Activated CD8-positive, alpha-beta memory T cell treated with anti-CD3 and anti-CD28 coated beads, Interleukin-2, amount 50 U/mL, for 48 hours (primary cell): ENCODE measurements around the gene DOK6.
"Not testable (repeated sequence)": the region's sequence is repeated elsewhere in the genome, so short reads cannot be mapped to it uniquely, and the experiment has no call there.

Source experiments
- DNase-seq: peaks from one replicate; pipeline ENCODE4 v3.0.0-alpha.2; 2020

The DOK6 gene

DNA sequence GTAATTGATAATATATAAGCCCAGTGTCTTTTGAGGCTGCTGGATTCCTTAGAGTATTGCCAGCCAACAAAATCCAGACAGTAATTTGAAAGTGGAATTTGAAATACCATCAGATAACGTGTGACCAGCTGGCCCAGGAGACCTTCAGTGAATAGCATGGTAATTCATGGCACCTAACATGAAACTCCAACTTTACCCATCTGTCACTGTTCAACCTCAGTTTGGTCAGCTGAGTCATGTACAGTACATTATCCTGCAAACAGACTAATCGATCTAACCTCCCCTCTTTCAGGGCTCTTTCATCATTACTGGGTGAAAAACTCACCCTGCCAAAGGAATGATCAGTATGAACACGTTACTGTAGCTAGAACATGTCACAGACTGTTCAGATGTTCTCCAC is 230.6 kb downstream of the DOK6 start:
- DNase-seq = no peak

DNA sequence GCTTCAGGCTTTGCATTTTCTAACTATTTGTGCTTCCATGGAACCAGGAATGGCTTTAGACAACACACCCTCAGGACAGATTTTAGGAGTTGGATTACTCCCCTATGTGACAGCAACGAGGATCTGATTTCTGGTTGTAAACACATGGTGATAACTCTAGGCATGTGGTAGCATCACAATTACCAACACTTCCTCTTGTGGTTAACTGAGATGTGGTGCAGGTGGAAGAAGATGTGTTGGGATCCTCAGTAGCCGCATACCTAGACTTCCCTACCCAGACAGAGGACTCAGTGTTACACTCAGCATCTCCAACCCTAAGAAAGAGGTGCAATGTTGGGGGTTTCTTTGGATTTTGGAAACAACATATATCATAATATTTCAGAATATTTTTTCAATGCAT is 234.8 kb downstream of the DOK6 start:
- DNase-seq = no peak

DNA sequence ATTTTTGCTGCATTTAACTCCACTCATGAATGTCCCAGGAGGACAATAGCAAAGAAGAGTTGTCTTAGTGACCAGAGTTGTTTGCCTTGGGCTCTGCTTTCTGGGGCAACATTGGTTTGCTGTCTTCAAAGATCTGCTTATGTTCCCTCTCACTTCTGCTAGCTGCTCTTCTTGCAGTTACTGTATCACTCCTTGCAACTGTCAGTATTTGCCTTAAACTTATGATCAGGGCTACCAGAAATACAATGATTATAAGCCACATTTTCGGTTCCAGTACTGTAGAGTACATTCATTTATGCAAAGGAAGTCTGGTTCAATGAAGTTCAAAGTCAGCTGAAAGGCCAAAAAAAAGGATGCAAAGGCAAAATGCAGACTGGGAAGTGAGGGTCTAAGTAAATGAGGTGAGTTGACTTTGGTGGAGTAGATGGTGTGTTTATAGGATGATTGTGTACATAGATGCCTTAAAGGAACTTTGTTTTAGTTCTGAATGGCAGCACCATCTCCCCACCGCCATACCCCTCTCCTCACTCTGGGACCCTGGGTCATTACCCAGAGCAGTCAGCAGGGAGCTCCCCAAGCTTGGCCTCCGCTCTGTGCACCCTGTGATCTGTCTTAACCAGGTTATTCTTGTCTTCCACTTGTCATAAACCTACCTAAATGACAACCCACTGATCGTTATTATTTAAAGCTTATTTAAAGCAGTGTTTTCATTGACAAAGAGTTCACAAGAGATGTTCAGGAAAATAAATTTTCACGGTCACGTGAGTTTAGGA is 236.0 kb downstream of the DOK6 start:
- no peak for DNase-seq

DNA sequence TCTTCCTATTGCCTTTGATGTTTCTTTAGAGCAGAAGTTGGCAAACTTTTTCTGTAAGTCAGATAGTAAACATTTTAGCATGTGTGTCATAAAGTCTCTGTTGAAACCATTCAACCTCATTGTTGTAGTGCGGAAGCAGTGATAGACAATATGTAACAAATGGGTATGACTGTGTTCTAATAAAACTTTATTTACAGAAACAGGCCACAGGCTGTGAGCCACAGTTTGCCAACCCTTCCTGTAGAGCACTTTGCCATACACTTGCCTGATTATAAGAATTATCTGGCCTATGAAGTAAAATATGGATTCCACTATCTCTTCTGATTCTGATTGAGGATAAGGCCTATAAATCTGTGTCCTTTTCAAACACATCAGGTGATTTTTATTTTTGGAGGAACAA is 237.4 kb downstream of the DOK6 start:
- no peak for DNase-seq

DNA sequence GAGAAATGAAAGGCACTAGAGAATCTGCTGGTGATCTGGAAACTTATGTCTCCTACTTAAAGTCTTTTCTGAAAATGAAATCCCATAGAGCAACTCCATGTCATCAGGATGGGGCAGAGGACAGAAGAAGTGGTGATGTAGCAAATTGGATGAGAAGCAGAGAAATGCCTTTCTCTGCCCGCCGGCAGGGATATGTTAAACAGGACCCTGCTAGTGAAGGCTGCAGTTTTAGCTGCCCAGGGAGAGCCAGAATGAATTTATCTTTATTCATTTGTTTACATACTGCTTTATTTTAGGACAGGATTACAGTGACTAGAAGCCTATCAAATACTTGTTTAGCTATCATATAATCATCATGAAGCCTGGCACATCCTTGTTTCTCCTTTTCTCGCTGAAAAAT is 247.0 kb downstream of the DOK6 start:
- no peak for DNase-seq

DNA sequence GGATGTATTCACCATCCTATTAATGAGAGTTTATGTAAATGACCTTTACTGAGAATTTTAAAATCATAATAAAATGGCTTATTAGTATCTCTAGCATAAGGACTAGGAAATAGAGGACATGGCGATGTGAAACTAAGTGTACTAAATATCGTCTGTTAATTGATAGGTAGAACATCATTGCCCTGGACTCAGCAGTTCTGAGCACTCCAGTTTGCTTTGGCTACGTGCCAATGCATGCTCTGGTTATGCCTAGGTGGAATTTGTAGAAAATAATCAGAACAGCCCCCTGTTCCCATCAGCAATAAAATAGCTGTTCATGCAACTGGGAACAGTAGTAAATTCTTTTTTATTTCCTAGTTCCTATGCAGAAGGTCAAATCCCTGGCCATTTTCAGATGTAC is 247.8 kb downstream of the DOK6 start:
- DNase-seq = no peak

DNA sequence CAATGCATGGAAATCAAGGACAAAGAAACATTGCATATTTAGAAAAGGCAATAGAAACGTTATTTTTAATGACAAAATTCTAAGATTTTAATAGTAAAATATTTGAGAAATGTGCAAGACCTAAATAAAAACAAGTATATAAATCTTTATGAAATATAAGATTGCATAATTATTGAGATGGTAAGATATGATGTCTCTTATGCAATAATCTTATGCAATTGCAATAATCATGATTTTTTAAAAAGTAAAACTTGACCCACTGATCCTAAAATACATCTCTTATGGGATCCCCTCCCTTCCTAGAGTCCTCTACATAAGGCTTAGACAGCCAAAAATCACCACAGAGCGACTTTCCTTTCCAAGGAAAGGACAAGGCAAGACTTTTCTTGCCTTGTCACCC is 249.0 kb downstream of the DOK6 start:
- DNase-seq = no peak

DNA sequence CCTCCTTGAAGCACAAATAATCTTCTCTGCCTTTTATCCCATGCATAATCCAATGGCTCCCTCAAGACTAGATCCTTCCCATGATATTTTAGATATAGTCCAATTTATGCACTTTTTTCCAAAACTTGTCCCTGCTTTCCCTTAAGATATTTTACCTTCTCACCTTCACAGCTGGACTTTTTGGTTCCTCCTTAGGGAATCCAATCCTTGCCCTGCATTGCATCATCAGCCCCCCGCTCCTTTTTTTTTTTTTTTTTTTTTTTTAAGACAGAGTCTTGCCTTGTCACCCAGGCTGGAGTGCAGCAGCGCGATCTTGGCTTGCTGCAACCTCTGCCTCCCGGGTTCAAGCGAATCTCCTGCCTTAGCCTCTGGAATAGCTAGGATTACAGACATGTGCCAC is 250.6 kb downstream of the DOK6 start:
- no peak for DNase-seq

DNA sequence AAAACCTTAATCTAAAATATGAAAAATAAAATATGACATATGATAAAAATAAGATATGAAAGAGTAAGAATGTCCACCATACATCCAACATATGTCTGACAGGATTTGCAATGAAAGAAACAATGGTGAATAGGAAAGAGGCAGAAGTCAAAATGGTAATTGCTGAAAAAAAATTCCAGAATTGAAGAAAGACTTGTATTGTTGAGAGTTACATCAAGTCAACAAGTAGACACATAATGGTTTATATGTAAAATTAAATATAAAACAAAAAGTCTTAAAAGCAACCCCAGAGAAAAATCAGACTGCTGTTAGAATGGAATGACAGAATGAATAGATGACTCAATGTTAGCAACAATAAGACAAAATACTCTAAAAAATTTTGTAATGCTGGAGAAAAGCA is 255.1 kb downstream of the DOK6 start:
- no peak for DNase-seq

DNA sequence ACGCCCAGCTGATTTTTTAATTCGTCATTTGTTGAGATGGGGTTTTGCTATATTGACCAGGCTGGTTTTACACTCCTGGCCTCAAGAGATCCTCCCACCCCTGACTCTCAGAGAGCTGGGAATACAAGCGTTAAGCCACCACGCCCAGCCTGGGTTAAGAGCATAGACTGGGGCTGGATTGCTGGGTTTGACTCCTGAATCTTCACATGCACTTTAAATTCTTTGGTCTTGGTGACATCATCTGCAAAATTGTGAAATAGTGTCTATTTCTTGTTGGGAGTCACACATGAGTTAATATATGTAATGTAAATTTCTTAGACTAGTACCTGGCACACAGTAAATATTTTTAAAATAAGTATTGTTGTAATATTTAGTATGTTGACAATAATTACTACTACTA is 257.4 kb downstream of the DOK6 start:
- DNase-seq = no peak

DNA sequence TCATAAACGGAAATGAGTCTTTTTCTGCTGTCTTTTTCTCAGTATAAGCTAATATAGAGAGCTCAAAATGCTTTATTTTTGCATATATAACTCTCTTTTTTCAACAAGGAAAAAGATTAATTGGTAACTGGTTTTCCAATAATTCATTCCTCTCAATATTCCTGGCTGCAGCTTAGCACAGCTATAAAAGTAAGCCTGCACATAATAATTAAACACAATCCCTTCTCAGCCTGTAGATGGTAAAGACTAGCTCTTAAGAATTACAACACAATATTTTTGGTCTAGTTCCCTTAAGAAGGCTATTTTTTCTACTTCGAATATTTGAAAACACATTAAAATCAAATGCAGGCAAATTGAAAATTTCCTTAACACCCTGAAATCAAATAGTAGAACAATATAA is 258.0 kb downstream of the DOK6 start:
- no peak for DNase-seq

DNA sequence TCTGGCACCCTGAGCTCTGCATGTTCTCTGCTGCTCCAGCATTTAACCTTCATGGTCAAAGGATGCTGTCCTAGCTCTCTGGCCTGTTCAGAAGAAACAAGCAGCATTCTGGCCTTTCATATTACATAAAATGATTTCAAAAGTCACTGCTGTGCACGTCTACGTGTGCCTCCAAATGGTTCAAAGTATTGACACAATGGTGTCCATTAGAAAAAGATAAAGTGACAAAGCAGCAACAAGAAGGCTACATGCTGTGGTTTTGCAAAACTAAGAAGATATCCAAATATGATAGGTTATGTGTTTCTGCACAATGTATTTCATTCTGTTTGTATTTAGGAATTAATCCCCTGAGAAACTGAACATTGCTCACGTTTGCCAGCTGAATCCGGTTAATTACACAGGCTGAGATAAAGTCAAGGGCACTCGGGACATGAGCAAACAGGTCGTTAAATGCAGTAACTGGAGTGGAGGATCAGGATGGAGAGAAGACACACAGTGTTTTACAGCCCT is 258.5 kb downstream of the DOK6 start:
- no peak for DNase-seq

DNA sequence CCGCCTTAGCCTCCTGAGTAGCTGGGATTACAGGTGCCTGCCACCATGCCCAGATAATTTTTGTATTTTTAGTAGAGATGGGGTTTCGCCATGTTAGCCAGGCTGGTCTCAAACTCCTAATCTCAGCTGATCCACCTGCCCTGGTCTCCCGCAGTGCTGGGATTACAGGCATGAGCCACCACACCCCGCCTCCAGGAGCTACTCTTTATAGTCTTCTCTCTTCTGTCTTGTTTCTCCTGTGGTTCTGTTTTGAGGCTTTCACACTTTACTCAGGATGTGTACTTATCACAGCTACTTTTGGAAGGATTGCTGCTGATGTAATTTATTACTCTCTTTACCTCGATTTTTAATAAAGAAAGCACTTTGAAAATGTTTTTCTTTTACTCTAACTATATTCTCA is 261.4 kb downstream of the DOK6 start:
- not testable (repeated sequence) for DNase-seq

DNA sequence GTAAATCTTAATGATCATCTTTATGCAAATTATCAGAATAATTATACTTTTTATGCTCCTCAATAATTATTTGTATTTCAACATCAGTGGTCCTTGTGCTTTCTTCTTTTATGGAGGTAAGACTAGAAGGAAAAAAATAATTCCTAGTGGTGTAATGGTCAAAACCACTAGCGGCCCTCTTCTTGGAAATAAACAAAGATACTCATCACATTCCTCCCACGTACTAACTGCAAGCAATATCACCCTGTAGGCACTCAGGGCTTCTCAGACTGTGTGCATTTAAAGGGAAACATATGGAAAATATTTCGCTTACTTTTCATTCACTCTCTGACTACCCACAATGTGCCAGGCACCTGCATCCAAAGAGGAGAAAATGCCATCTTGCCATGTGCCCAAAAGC is 263.7 kb downstream of the DOK6 start:
- no peak for DNase-seq

DNA sequence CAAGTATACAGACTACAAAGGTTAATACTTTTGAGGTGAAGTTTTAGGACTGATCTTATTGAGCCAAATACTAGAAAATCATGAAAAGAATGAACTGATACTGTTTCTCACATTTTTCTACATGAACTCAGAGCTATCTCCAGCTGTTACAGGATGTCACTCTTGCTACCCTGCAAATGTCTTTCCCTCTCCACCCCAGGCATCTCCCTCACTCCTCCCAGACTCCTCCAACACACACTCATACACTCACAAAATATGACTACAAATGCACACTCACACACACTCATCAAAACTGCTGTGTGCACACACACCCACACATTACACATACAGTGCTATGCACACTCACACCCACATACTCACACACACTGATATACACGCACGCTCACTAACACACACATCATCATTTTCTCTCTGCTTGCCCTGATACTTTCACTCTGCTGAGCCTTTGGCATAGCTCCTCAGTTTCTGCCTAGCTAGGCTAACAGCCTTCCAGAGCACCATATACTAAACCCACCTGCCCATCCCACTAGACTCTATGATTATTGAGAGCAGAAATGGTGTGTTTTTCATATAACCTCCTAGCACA is 273.7 kb downstream of the DOK6 start:
- no peak for DNase-seq

DNA sequence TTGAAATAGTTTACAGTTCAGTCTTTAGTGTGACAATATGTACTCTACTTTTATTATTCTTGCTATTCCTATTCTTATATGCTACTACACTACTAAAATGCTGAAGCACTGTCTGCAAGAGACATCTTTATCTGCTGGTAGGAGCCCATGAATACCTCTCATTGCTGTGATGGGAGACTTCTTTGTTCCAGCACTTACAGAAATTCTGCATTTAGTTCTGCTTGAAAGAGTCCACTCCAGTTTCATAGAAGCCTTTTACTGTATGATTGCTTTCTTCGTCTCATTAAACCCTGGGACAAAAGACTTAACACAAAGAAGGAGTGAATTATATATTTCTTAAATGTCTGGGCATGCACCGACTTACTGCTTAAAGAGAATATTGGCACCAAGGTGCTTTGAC is 274.3 kb downstream of the DOK6 start:
- DNase-seq = no peak

DNA sequence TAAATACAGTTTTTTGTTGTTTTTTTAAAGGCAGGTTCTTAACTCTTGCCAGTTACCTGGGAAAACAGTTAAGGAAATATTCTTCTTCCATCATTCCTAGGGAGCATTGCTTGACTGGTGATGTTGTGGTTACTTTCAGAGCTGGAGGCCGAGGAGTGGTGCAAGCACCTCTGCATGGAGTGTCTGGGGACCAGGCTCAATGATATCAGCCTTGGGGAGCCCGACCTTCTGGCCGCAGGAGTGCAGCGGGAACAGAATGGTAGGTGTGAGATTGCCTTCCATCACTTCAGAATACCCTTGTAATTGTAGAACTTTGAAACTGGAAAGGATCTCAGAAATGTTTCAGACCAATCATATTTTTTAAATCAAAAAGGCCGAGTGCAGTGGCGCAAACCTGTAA is 276.9 kb downstream of the DOK6 start:
- no peak for DNase-seq

DNA sequence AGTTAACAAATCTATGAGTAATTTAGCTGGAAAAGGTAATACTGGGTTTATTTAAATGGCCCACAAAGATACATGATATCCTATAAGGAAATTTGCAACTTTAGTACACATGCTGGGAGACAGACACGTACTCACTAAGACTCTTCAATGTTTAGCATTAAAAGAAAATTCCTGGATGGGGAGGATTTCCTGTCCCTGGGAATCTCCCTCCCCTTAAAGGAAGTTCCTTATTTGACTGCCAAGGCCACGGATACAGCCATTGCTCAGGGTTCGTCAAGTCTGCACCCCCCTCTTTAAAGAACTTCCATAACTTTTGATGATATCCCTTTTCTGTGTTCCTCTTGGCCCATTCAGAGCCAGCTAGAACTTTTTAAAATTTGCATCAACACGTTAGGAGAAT is 279.4 kb downstream of the DOK6 start:
- DNase-seq = no peak

DNA sequence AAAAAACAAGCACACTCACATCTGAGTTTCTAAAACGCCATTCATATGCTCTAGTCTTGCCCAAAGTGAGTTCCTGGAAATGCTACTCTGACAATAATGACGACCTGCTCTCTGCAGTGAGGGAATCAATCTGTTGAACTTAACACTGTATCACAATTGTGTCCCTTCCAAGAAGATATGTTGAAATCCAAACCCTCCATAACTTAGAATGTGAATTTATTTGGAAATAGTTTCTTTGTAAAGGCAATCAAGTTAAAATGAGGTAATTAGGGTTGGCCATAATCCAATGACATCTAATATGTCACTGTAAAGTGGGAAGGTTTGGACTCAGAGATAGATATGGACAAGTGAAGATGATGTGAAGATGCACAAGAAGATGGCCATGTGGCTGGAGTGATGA is 282.5 kb downstream of the DOK6 start:
- no peak for DNase-seq

DNA sequence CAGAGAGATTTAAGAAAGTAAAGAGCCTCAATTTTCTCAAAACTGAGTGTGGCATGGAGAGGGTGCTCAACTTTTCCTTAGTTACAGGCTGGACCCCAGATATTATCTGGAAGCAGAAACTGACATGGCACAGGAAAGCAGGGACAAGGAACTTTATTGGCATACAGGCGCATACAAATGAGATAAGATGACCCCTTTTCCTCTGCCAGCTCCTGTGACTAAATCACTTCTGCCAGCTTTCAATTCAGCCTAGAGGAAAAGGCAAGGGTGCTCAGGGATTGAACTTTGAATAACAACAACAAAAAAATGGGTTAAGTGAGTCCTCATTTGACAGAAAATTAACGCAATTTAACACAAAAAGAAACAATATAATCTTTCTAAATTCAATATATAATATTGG is 284.1 kb downstream of the DOK6 start:
- no peak for DNase-seq

DNA sequence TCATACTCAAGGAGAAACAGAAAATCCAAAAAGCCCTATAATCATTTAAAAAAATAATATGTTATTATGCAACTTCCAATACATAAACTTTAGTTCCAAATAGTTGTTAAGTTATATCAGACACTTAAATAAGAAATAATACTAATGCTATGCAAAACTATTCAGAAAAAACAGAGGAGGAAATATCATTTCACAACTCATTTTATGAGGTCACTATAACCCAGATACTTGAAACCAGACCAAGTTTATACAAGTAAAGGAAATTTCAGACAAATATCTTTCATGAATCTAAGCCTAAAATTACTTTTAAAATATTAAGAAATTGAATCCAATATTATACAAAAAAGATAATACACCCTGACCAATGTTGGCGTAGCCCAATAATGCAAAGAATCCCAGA is 286.2 kb downstream of the DOK6 start:
- no peak for DNase-seq

DNA sequence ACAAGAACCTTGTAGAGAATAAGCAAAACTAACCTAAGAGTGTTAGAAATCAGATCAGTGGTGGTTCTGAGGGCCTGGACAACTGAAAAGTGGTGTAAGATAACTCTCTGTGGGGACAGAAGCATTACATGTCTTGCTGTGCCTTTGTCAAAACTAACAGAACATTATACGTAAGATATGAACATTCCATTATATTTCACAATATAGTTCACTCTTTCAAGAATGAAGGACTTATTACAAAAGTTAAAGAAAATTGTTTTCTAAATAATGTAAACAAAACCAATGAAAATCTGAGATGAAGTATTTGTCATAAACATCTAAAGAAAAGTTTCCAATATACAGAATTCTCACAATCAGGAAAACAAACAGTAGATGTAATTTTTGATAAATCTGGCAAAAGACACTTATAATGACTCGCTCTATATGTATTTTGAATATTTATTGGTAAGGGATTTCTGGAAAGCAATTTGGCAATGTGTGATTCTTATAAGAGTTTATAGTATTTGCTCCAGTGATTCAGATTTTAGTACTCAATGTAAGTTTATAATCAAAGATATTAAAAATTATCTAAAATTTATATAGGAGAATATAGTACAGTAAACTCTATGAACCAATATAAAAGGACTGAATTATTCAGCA is 288.6 kb downstream of the DOK6 start:
- DNase-seq = no peak

DNA sequence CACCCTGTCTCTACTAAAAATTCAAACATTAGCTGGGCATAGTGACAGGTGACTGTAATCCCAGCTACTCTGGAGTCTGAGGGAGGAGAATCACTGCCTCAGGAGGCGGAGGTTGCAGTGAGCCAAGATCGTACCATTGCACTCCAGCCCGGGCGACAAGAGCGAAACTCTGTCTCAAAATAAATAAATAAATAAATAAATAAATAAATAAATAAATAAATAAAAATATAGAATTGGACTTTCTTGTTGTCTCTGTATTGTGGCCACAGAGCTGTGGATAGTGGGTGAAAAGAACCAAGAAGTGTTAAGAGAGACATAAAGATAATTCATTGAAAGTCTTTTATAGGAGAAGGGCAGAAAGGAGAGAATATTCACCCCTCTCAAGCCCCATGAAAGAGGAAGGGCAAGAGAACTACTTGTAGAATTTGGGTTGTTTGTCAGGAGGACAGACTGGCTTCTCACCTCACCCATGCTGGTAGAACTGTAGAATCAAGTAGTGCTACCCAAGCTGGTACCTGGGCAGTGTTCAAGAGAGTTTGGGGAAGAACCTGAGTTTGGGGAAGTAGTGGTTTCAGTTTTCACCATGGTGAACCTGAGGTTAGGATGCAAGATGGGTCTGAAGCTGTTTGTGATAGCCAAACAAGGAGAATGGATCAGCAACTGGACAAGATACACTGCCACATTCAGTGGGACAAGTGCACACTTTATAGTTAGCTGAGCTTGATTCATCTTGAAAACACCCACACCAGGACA is 290.5 kb downstream of the DOK6 start:
- no peak for DNase-seq

DNA sequence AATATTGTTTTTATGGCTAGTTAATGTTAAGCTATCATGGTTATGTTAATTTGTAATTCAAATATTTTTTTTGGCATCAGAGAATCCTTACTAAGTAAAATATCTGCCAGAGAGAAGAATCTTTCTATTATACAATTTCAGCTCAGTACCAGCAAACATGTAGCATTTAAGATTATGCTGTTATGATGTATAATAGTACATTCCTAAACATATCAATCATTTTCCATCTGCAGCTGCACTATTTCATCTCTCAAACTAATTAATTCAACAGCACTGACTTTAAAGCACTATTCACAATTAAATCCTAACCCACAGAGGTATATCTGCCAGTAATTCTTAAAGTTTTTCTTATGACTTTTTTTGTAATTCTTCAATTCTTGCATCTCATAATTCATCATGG is 296.4 kb downstream of the DOK6 start:
- no peak for DNase-seq
